22Rv1 (cell line): Measurements from ENCODE around the gene ITGBL1.

Source experiments
- H3K27ac ChIP-seq: fragments of 450-650 bp; 2 replicates; pipeline ENCODE4 v1.5.1; 2017
- ZFX ChIP-seq: fragments of 450-650 bp; IDR thresholded peaks from 2 replicates; pipeline ENCODE4 v1.6.1; 2017; ENCODE audit warnings: antibody characterized with exemption, borderline replicate concordance
- TF ChIP-seq, protein P1 (sequence below): fragments of 450-650 bp; IDR thresholded peaks from 2 replicates; pipeline ENCODE4 v1.5.1; 2017; ENCODE audit warnings: mild to moderate bottlenecking

The ITGBL1 gene

DNA sequence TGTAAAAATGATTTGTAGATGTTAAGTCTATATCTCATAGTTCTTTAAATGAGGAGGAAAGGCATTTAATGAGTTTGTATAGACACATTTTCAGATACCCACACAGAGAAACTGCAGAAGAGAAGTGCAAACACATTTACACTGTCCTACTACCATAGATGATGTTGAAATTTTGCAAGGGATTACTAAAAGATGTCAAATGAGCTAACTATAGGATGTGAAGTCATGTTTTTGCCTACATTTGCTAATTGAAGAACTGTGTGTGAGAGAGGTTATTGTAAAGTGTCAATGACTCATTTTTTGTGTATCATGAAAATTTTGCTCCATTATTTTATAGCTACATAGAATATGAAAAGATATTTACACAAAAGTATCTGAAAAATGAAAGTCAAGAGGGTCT is 178.9 kb downstream of the ITGBL1 start:
- TF ChIP-seq, protein P1, sequence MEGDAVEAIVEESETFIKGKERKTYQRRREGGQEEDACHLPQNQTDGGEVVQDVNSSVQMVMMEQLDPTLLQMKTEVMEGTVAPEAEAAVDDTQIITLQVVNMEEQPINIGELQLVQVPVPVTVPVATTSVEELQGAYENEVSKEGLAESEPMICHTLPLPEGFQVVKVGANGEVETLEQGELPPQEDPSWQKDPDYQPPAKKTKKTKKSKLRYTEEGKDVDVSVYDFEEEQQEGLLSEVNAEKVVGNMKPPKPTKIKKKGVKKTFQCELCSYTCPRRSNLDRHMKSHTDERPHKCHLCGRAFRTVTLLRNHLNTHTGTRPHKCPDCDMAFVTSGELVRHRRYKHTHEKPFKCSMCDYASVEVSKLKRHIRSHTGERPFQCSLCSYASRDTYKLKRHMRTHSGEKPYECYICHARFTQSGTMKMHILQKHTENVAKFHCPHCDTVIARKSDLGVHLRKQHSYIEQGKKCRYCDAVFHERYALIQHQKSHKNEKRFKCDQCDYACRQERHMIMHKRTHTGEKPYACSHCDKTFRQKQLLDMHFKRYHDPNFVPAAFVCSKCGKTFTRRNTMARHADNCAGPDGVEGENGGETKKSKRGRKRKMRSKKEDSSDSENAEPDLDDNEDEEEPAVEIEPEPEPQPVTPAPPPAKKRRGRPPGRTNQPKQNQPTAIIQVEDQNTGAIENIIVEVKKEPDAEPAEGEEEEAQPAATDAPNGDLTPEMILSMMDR: no peak
- no peak for TF ChIP-seq ZFX
- no peak overlapping the region for H3K27ac ChIP-seq

DNA sequence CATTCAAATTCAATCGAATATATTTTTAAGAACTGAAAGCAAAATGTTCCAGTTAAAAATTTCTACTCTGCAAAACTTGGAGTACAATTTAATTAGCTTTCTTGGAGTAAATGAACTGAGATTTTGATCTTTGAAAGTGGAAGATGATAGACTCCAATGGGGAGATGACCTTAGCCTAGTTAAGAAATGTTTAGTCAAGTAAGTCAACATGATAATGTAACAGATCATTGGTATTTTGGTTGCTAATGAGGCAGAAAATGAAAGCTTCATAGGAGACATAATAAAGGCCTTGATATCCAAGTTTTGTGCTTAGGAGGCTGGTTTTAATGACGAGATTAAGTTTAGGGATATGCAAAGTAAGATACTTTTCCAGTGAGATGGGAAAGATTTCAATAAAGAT is 181.7 kb downstream of the ITGBL1 start:
- H3K27ac ChIP-seq: no peak overlapping the region
- TF ChIP-seq, protein P1: no peak
- TF ChIP-seq ZFX: no peak

DNA sequence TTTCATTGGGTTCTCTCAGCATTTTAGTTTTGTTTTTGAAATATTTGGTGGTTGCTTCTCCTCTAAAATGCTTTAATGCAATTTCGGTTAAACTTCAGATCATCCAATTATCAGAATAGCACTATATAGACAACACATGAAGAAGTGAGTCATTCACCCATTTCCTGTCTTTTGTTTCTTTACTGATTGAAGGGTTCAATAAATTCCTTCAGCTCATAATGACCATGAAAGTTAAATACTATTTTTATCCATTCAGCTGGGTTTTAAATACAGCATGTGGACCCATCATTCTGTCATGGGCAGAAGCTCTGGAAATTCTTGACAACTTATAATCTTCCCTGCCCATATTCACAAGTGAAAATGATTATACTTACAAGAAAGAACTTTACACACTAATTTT is 187.2 kb downstream of the ITGBL1 start:
- TF ChIP-seq ZFX: no peak
- TF ChIP-seq, protein P1: no peak
- H3K27ac ChIP-seq: no peak overlapping the region

DNA sequence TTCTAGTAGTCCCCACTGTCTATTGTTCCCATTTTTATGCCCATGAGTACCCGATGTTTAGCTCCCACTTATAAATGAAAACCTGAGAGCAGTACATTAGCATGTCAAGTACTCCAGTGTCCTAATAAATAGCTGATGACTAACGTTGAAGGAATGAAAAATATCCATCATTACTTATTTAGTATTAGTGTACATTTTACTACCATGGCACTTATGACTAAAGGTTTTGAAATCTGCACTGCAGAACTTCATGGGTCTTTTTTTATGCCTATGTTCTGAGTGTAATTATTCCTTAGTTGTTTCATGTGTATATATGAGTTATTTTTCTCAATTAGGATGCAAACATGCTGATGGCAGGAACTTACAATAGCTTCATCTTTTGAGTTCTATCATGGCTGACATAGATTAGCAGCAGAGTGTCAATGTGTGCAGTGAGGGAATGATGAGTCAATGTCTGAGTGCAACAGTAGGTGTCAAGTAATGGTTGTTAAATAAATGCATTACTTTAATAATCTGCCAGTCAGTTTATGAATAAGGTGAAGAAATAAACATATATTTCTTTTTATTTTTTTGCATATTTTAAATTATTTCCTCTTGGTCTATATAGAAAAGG is 188.4 kb downstream of the ITGBL1 start:
- no peak overlapping the region for H3K27ac ChIP-seq
- TF ChIP-seq ZFX: no peak
- TF ChIP-seq, protein P1: no peak

DNA sequence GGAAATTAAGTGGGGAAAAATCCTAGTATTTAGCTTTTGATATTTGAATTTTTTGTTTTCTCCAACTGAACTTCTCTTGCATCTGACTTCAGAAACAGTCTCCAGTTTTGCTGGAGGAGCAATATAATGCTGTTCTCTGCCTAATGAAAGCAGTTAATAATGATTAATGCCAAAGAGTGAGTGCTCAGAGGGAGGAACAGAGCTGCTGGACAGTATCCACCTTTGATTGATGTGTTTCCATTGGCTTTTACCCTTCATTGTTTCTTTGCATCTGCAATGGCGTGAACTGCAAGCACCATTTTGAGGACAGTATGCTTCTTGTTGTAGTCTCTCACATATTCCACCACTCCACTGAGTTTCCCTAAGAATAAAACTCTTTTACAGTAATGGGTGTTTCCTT is 193.4 kb downstream of the ITGBL1 start:
- H3K27ac ChIP-seq: no peak overlapping the region
- TF ChIP-seq ZFX: no peak
- TF ChIP-seq, protein P1: no peak

DNA sequence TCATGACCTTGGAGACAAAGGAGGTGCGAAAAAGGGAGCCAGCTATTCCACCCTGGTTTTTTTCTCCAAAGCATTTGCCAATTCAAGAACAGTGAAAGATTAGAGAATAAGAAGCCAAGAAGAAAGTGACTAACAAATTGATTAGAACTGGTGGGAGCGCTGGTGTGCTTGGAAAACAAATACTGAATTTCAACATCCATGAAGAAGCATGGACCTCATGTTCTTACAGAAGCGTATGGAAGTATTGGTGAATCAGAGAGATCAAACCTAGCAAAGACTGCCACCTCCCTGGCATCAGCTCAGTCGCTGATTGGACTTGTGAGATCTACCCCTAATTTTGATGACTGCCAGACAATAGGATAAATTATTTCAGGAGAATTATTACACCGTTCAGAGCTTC is 195.3 kb downstream of the ITGBL1 start:
- no peak overlapping the region for H3K27ac ChIP-seq
- TF ChIP-seq, protein P1: no peak
- TF ChIP-seq ZFX: no peak

DNA sequence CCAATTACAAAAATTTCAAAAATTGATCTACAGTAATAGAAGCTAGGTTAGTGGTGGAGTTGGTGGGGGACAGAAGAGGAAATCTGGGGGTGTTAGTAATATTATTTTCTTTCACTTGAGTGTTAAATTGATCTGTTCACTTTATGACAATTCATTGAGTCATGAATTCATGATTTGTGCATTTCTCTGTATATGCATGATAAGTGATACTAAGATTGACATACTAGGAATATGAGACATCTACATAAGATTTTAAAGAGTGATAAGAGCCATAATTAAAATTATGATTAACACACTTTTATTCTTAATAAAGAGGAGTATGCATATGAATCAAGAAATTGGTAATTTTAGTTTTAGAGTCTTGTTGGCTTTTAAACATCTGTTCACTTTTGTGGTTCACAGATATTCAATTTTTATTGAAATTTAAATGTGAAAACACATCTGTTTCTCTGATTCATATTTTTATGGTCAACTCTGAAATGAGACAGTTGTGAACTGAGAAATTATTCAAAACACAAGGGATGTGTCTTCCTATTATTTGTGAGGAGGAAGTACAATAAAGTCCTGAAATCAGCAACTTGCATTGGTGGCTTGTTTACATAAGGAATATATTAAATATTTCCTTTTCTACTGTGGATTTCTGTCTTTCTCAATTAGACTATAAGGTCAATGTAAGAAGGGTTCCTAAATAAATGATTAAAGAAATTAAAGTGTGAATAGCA is 196.5 kb downstream of the ITGBL1 start:
- H3K27ac ChIP-seq: no peak overlapping the region
- TF ChIP-seq, protein P1: no peak
- TF ChIP-seq ZFX: no peak
